SU-DHL-6 (cell line): ENCODE results near the gene OGFOD2.

ENCODE experiments used
- H2AFZ ChIP-seq: fragments of 200-600 bp; sonication (generic); 2 replicates; pipeline ENCODE4 v1.6.1; 2014; ENCODE audit warnings: low read depth, mild to moderate bottlenecking, moderate library complexity, mixed read lengths, antibody characterized with exemption, low read length; ENCODE audit not compliant: severe bottlenecking
- H3F3A ChIP-seq: fragments of 200-600 bp; shearing (Covaris generic); 2 replicates; pipeline ENCODE4 v1.6.0; 2016; ENCODE audit warnings: antibody characterized with exemption, mild to moderate bottlenecking; ENCODE audit not compliant: insufficient read depth
- H3K27ac ChIP-seq: fragments of 200-600 bp; sonication (generic); 2 replicates; pipeline ENCODE4 v1.5.1; 2016; ENCODE audit warnings: low read depth, mild to moderate bottlenecking, low read length, moderate library complexity, mixed read lengths
- H3K27me3 ChIP-seq: fragments of 200-600 bp; sonication (generic), shearing (Covaris generic); 2 replicates; pipeline ENCODE4 v1.6.0; 2014; ENCODE audit warnings: mild to moderate bottlenecking, low read length
- H3K36me3 ChIP-seq: fragments of 200-600 bp; sonication (generic); 2 replicates; pipeline ENCODE4 v1.6.1; 2014; ENCODE audit warnings: mild to moderate bottlenecking, low read length, mixed read lengths
- H3K4me2 ChIP-seq: fragments of 300-600, 200-600 bp; shearing (Covaris generic), sonication (generic); 2 replicates; pipeline ENCODE4 v1.6.0; 2014; ENCODE audit warnings: low read length, low read depth, mild to moderate bottlenecking; ENCODE audit not compliant: poor library complexity, severe bottlenecking
- H3K4me3 ChIP-seq: fragments of 200-600 bp; sonication (generic); 2 replicates; pipeline ENCODE4 v1.5.1; 2014; ENCODE audit warnings: antibody characterized with exemption, low read length, mild to moderate bottlenecking, mixed read lengths; ENCODE audit not compliant: insufficient read depth, poor library complexity, severe bottlenecking
- H3K79me2 ChIP-seq: fragments of 200-600 bp; sonication (generic); 2 replicates; pipeline ENCODE4 v1.6.1; 2014; ENCODE audit warnings: mild to moderate bottlenecking, low read length, moderate library complexity; ENCODE audit not compliant: insufficient read depth
- H3K9ac ChIP-seq: fragments of 200-600 bp; sonication (generic); 2 replicates; pipeline ENCODE4 v1.7.0; 2014; ENCODE audit warnings: mild to moderate bottlenecking, low read length
- H3K9me2 ChIP-seq: fragments of 200-600 bp; sonication (generic); replicated peaks from 2 replicates; pipeline ENCODE4 v1.6.1; 2014; ENCODE audit warnings: low read length; ENCODE audit not compliant: insufficient read depth
- H3K9me3 ChIP-seq: fragments of 200-600 bp; sonication (generic); 2 replicates; pipeline ENCODE4 v1.6.1; 2014; ENCODE audit warnings: low read length, mixed read lengths; ENCODE audit not compliant: insufficient read depth
- H4K20me1 ChIP-seq: fragments of 200-600 bp; sonication (generic); 2 replicates; pipeline ENCODE4 v1.6.1; 2014; ENCODE audit warnings: low read depth, mild to moderate bottlenecking, antibody characterized with exemption, low read length, moderate library complexity, mixed read lengths
- CTCF ChIP-seq: fragments of 200-600 bp; sonication (generic); IDR thresholded peaks from one replicate; pipeline ENCODE4 v1.5.1; 2017; ENCODE audit warnings: antibody characterized with exemption, mild to moderate bottlenecking, low read length, moderate library complexity; ENCODE audit not compliant: insufficient read depth, poor library complexity, severe bottlenecking
- EZH2phosphoT487 ChIP-seq: fragments of 200-600 bp; sonication (generic), shearing (Covaris generic); conservative IDR thresholded peaks from 2 replicates; pipeline ENCODE4 v1.6.1; 2018; ENCODE audit warnings: mild to moderate bottlenecking, antibody characterized with exemption, low read length, moderate library complexity, mixed read lengths

OGFOD2 gene

DNA sequence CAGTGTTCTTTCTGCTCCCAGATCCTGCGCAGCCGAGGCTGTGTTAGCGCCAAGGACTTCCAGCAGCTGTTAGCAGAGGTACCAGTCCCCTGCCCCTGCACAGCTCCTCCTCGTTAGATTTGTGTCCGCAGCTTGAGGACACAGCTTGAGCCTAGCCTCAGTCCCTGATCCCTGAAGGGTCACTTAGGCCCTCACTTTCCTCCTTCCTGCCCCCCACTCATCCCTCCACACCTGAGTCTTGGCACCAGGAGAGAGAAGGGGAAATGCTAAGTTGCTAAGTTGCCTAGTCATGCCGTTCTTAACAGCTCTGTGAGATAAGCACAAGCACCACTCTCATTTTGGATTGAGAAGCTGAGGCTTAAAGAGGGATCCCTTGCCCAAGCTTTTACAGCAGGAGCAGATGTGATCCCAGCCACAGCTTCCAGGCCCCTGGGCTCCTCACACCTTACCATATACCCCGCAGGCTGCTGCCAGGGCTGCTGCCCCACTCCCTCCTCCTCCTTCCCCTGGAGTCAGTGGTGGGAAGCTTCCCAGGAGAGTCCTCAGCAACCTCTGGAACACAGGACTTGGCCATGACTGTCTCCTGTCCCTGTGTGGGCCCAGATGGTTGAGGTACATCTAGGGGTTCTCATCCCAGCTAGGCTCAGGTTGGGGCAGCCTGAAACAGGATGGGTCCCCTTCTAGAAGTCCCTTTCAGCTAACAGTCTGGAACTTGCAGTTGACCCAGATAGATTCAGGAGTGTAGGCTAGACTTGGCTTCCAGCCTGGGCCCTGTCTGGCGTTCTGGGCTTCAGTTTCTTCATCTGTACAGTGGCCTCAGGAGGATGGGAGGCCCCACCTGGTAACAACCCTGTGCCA is 975 bp downstream of the OGFOD2 start:
- Histone ChIP-seq H3K79me2 (peaks cover 12% of the 10 kb centered on the region; the same call in 1 of the 2 replicates), H2AFZ (no peak overlapping the region), H3K27ac (peak overlapping the region; percentile 90)

DNA sequence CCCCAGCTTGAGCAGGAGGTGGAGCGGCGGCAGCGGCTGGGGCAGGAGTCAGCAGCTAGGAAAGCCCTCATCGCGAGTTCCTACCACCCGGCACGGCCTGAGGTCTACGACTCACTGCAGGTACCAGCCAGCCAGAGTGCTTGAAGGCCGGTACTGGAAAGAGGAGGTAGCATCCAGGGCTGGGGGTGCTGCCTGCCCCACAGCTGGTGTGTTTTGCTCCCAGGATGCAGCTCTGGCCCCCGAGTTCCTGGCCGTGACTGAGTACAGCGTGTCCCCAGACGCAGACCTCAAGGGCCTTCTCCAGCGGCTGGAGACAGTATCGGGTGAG is 1.6 kb downstream of the OGFOD2 start:
- no peaks in the 10 kb centered on the region for H4K20me1 ChIP-seq
- no peak overlapping the region for H2AFZ ChIP-seq
- H3K9me2 ChIP-seq = no peaks in the 10 kb centered on the region
- peak overlapping the region; percentile 97; the same call in 1 of the 2 replicates for H3K9ac ChIP-seq
- no peak overlapping the region for H3K4me3 ChIP-seq
- H3F3A ChIP-seq = no peaks in the 10 kb centered on the region
- peak overlapping the region; percentile 96 for H3K4me2 ChIP-seq
- peaks cover 15% of the 10 kb centered on the region; the same call in 1 of the 2 replicates for H3K79me2 ChIP-seq
- H3K27me3 ChIP-seq = no peaks in the 10 kb centered on the region
- TF ChIP-seq CTCF = no peak
- no peak for TF ChIP-seq EZH2phosphoT487
- H3K27ac ChIP-seq = no peak overlapping the region
- H3K36me3 ChIP-seq = no peaks in the 10 kb centered on the region
- H3K9me3 ChIP-seq = no peaks in the 10 kb centered on the region

More for the DNA sequence above, 975 bp downstream of the OGFOD2 start:
- Histone ChIP-seq H3K27me3 (no peaks in the 10 kb centered on the region), H3K9me2 (no peaks in the 10 kb centered on the region), H3K4me2 (peak overlapping the region; percentile 96), H4K20me1 (no peaks in the 10 kb centered on the region), H3K9ac (peak overlapping the region; percentile 97), H3K36me3 (no peaks in the 10 kb centered on the region), H3K9me3 (no peaks in the 10 kb centered on the region), H3F3A (no peaks in the 10 kb centered on the region), H3K4me3 (peak overlapping the region; percentile 93)
- no peak for TF ChIP-seq EZH2phosphoT487
- TF ChIP-seq CTCF = no peak

GRCh38 chr12:122977153-122977552 is 2.1 kb downstream of the OGFOD2 start:
- H3K9me3 ChIP-seq = no peaks in the 10 kb centered on the region
- H4K20me1 ChIP-seq = no peaks in the 10 kb centered on the region
- H3K4me2 ChIP-seq = no peak overlapping the region
- no peak overlapping the region for H3K27ac ChIP-seq
- TF ChIP-seq CTCF (no peak), EZH2phosphoT487 (no peak)
- no peaks in the 10 kb centered on the region for H3K36me3 ChIP-seq
- no peaks in the 10 kb centered on the region for H3F3A ChIP-seq
- H3K27me3 ChIP-seq = no peaks in the 10 kb centered on the region
- H3K4me3 ChIP-seq = no peak overlapping the region
- H3K9me2 ChIP-seq = no peaks in the 10 kb centered on the region
- H3K79me2 ChIP-seq = peaks cover 15% of the 10 kb centered on the region; the same call in 1 of the 2 replicates
- no peak overlapping the region for H3K9ac ChIP-seq
- H2AFZ ChIP-seq = no peak overlapping the region
